Transverse colon (tissue), 3 donors: ENCODE data around the gene ZNF362.

Experiments used
- POLR2A ChIP-seq: fragments of 450-650 bp; IDR thresholded peaks from one replicate; pipeline ENCODE4 v1.6.1; 2016; ENCODE audit warnings: antibody characterized with exemption, mild to moderate bottlenecking, moderate library complexity
- POLR2AphosphoS5 ChIP-seq, 3 donors: sonication (generic); formaldehyde crosslinking; IDR thresholded peaks; one replicate each; pipeline ENCODE4 v1.6.1; 2016; ENCODE audit warnings: antibody characterized with exemption in 3 of 3

- TF ChIP-seq POLR2A (no peak), POLR2AphosphoS5 (IDR thresholded peaks at IDR 0.05) (no peak)
Measured at GRCh38 chr1:33249422-33249821, 6.9 kb upstream of the ZNF362 start.
